CD4-positive, alpha-beta T cell (primary cell): ENCODE results near the gene SELENON. TPM values are rescaled to one million over a fixed set of nuclear protein-coding genes. Genes with fewer than 3 reads are reported as not detected.
A peak's percentile ranks its signal among the peaks of the same experiment; 100 is the strongest.

Source experiments
- ATAC-seq: fragments of 200-7000 bp; cut with Tn5 transposase; one replicate; pipeline ENCODE4 v1.10.0; 2022; ENCODE audit warnings: mild to moderate bottlenecking; ENCODE audit not compliant: poor library complexity
- CTCF ChIA-PET: fragments of 350-600 bp; sonication (Branson Sonifier 250); formaldehyde crosslinking; loops from one replicate; lab custom pipeline; 2021; ENCODE audit warnings: antibody characterized with exemption, inconsistent platforms; lab: Charles Lee
- POLR2A ChIA-PET: fragments of 350-600 bp; sonication (Branson Sonifier 250); formaldehyde crosslinking; loops from one replicate; lab custom pipeline; 2021; ENCODE audit warnings: antibody characterized with exemption, inconsistent platforms; lab: Charles Lee
- DNase-seq, 14 experiments: peaks; one replicate each; pipeline ENCODE4 v3.0.0-alpha.2; 2013 to 2020; ENCODE audit warnings: mixed read lengths in 2 of 14
- H3K27ac ChIP-seq, 2 donors: one replicate each; pipeline versions ENCODE4 v1.5.1 to v1.7.0; 2013; ENCODE audit warnings: low read length in 2 of 2, low read depth in 1 of 2, mild to moderate bottlenecking in 1 of 2
- H3K27me3 ChIP-seq, 2 experiments: 1 replicate in 1 of 2; 2 replicates in 1 of 2; pipeline versions ENCODE4 v1.6.1 to v1.7.0; 2013; ENCODE audit warnings: low read length in 2 of 2, control low read depth in 1 of 2, mild to moderate bottlenecking in 1 of 2, moderate library complexity in 1 of 2; ENCODE audit not compliant: insufficient read depth in 2 of 2, control insufficient read depth in 1 of 2
- H3K36me3 ChIP-seq: one replicate; pipeline ENCODE4 v1.6.1; 2013; ENCODE audit warnings: low read length, control low read depth; ENCODE audit not compliant: insufficient read depth
- H3K4me1 ChIP-seq: one replicate; pipeline ENCODE4 v1.6.1; 2013; ENCODE audit warnings: low read length, control low read depth; ENCODE audit not compliant: insufficient read depth
- H3K4me3 ChIP-seq: one replicate; pipeline ENCODE4 v1.5.1; 2013; ENCODE audit warnings: mild to moderate bottlenecking, low read length, moderate library complexity
- H3K9me3 ChIP-seq, 2 experiments: 1 replicate in 1 of 2; 2 replicates in 1 of 2; pipeline versions ENCODE4 v1.6.1 to v1.7.0; 2013; ENCODE audit warnings: low read length in 2 of 2, mild to moderate bottlenecking in 2 of 2, control low read depth in 1 of 2, moderate library complexity in 1 of 2; ENCODE audit not compliant: control insufficient read depth in 1 of 2, insufficient read depth in 1 of 2
- H3K27ac Mint-ChIP-seq: one replicate; pipeline ENCODE4 v1.8.0; 2020; ENCODE audit warnings: mixed read lengths
- H3K27me3 Mint-ChIP-seq: one replicate; pipeline ENCODE4 v1.8.0; 2021; ENCODE audit warnings: mixed read lengths
- H3K36me3 Mint-ChIP-seq: one replicate; pipeline ENCODE4 v1.8.0; 2021; ENCODE audit warnings: low read depth, mixed read lengths
- H3K4me1 Mint-ChIP-seq: one replicate; pipeline ENCODE4 v1.8.0; 2021; ENCODE audit warnings: low read depth, mixed read lengths
- H3K4me3 Mint-ChIP-seq: one replicate; pipeline ENCODE4 v1.8.0; 2020; ENCODE audit warnings: mild to moderate bottlenecking, mixed read lengths
- H3K9me3 Mint-ChIP-seq: one replicate; pipeline ENCODE4 v1.8.0; 2020; ENCODE audit warnings: mixed read lengths
- CTCF ChIP-seq: fragments of 200-600 bp; IDR thresholded peaks from one replicate; pipeline ENCODE4 v1.8.0; 2022; ENCODE audit warnings: antibody characterized with exemption, mild to moderate bottlenecking
- intact Hi-C, 2 experiments: fragments of 100-400 bp; cut with DNase I in 1 of 2; cut with micrococcal nuclease in 1 of 2; formaldehyde crosslinking; loops; one replicate each; pipeline versions ENCODE4 v1.15.1 to v1.9.0; 2023 to 2025; cut with DNase I, micrococcal nuclease
- total RNA-seq, 174 experiments: library from RNA in 2 of 174; stranded (reverse) in 2 of 174; gene quantifications; one replicate each; pipeline ENCODE4 v1.2.3 and lab custom pipeline; 2021 to 2026

SELENON gene
- total RNA-seq, 2 experiments from 2014 or later = 25.3 to 25.7 TPM

- Histone ChIP-seq H3K9me3 (no peaks in the 10 kb centered on the region), H3K4me1 (no peaks in the 10 kb centered on the region), H3K27me3 (no peaks in the 10 kb centered on the region), H3K27ac (no peak overlapping the region), H3K36me3 (peaks cover 57% of the 10 kb centered on the region), H3K4me3 (no peak overlapping the region)
- intact Hi-C loops = no loop called here
- Mint-ChIP-seq H3K27ac (peak overlapping the region; percentile 39), H3K4me3 (no peak overlapping the region), H3K9me3 (no peaks in the 10 kb centered on the region), H3K4me1 (no peaks in the 10 kb centered on the region), H3K36me3 (peaks cover 75% of the 10 kb centered on the region), H3K27me3 (no peaks in the 10 kb centered on the region)
- no peak for TF ChIP-seq CTCF
- no peak for ATAC-seq
- CTCF ChIA-PET = interaction anchor here (0.9 to 2.5 kb wide), 2 partner anchors 8 to 179 kb away, joined by 3 to 6 read pairs; no protein-coding TSS in a partner anchor
- DNase-seq = no peak
- POLR2A ChIA-PET = interaction anchor here (0.6 to 2.8 kb wide), 3 partner anchors 13 to 210 kb away, joined by 3 to 12 read pairs (median 3); partner anchors contain the start of gene MTFR1L
These were observed 12.2 kb upstream of the SELENON start for GRCh38 chr1:25787760-25788166.

- no peaks in the 10 kb centered on the region for H3K27me3 ChIP-seq
- H3K4me3 Mint-ChIP-seq = no peak overlapping the region
- DNase-seq = no peak
- H3K27ac Mint-ChIP-seq = peak overlapping the region; percentile 62
- no peak overlapping the region for H3K4me3 ChIP-seq
- H3K36me3 ChIP-seq = peaks cover 42% of the 10 kb centered on the region
- POLR2A ChIA-PET = interaction anchor here (1.1 kb wide), 1 partner anchor 13 kb away, joined by 3 read pairs; no protein-coding TSS in a partner anchor
- intact Hi-C loops = no loop called here
- no peaks in the 10 kb centered on the region for H3K27me3 Mint-ChIP-seq
- H3K9me3 ChIP-seq = no peaks in the 10 kb centered on the region
- no peaks in the 10 kb centered on the region for H3K9me3 Mint-ChIP-seq
- H3K4me1 Mint-ChIP-seq = peaks cover 17% of the 10 kb centered on the region
- CTCF ChIA-PET = no interaction called here
- no peak for TF ChIP-seq CTCF
- H3K4me1 ChIP-seq = peaks cover 8% of the 10 kb centered on the region
- H3K27ac ChIP-seq = no peak overlapping the region
- no peak for ATAC-seq
- peaks cover 49% of the 10 kb centered on the region for H3K36me3 Mint-ChIP-seq
These were observed 9.5 kb upstream of the SELENON start for GRCh38 chr1:25790472-25790871.

GRCh38 chr1:25792115-25792514 is 7.9 kb upstream of the SELENON start:
- CTCF ChIA-PET = no interaction called here
- H3K27me3 Mint-ChIP-seq = no peaks in the 10 kb centered on the region
- Histone ChIP-seq H3K27ac (no peak overlapping the region), H3K27me3 (no peaks in the 10 kb centered on the region), H3K4me1 (peaks cover 23% of the 10 kb centered on the region), H3K9me3 (no peaks in the 10 kb centered on the region), H3K36me3 (peaks cover 28% of the 10 kb centered on the region), H3K4me3 (no peak overlapping the region)
- H3K4me3 Mint-ChIP-seq = no peak overlapping the region
- no peak for ATAC-seq
- no peak for TF ChIP-seq CTCF
- no peak for DNase-seq
- no peaks in the 10 kb centered on the region for H3K9me3 Mint-ChIP-seq
- no peak overlapping the region for H3K27ac Mint-ChIP-seq
- peaks cover 39% of the 10 kb centered on the region for H3K36me3 Mint-ChIP-seq
- H3K4me1 Mint-ChIP-seq = peaks cover 31% of the 10 kb centered on the region
- intact Hi-C loops = no loop called here
- POLR2A ChIA-PET = interaction anchor here (2.1 kb wide), 1 partner anchor 28 kb away, joined by 5 read pairs; the partner anchor contains the start of gene MTFR1L
